ENCODE data around the gene RTN4IP1.
"Not testable (repeated sequence)": the region's sequence is repeated elsewhere in the genome, so short reads cannot be mapped to it uniquely, and the experiment has no call there.

The RTN4IP1 gene

DNA sequence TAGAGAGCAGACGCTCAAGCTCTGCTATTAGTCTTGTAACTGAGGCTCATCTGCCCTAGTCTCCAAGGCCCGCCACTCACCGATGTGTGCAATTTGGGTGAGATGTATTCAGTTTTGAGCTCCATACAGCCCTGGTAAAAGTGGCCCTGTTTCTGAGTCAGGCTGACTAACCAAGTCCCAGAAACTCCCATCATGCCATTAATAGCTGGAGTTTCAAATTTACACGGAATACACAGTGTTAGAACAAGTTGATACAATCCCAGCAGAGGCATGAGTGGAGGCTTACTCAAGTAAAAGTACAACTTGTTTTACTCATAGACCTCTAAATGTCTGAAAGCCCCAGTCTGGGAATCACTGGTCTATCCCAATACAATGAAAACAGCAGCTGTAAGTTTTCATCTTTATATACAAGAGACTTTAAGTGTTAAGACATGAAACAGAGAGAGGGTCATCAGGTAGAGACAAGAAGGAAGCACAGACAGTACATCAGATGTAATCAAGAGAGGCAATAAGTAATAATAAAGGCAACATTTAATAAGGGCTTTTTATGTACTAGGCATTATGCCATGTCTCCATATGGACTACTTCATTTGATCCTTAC lies 42.4 kb downstream of the RTN4IP1 start:
- intact Hi-C loops (cut with micrococcal nuclease) = no loop called here
- peaks cover 6% of the 10 kb centered on the region for H3K4me1 Mint-ChIP-seq (ENCODE audit: low read depth)
- H3K27ac Mint-ChIP-seq = no peak overlapping the region

DNA sequence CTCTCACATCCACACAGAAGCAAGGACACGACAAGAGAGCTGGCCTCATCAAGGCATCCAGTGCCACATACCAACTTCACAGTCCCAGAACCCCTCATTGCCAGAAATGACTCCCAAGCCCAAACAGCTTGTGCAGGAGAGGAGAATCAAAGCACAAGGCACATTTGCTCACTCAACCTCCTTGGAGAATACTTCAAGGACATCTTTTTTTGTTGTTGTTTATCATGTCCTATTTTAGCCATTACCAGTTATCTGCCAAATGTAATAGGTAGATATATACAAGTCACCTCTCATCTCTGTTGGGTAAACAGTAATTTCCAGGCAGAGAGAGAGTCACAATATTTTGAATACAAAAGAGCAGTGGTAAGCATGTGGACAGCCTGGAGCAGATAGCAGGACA lies 47.8 kb downstream of the RTN4IP1 start:
- Mint-ChIP-seq H3K27ac (no peak overlapping the region), H3K4me3 (no peak overlapping the region), H3K9me3 (no peaks in the 10 kb centered on the region), H3K36me3 (ENCODE audit: low read depth) (peaks cover 45% of the 10 kb centered on the region), H3K4me1 (ENCODE audit: low read depth) (no peaks in the 10 kb centered on the region), H3K27me3 (no peaks in the 10 kb centered on the region)
- intact Hi-C loops (cut with micrococcal nuclease) = no loop called here

More for the DNA sequence above, 42.4 kb downstream of the RTN4IP1 start:
- Mint-ChIP-seq H3K27me3 (no peaks in the 10 kb centered on the region), H3K36me3 (ENCODE audit: low read depth) (peaks cover 69% of the 10 kb centered on the region), H3K9me3 (peaks cover 11% of the 10 kb centered on the region), H3K4me3 (no peak overlapping the region)

DNA sequence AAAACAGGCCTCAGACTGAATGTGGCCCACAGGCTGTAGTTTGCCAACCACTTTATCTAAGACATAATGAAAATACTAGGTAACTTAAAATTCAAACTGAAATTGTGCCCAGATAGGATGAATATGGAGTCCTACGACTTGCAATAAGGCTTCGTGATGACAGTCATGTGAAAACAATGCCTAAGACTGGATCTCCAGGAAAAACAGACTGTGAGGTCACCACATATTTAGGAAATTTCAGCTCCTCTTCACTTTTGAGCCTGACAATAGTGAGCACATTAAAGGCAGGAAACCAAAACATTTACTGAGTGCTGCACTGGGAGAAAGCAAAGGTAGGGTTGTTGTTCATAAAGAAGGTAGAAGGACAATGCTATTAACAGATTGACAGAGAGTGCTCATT lies 50.0 kb downstream of the RTN4IP1 start:
- intact Hi-C loops (cut with micrococcal nuclease) = no loop called here
- Mint-ChIP-seq H3K4me3 (no peak overlapping the region), H3K4me1 (ENCODE audit: low read depth) (peaks cover 8% of the 10 kb centered on the region), H3K9me3 (no peaks in the 10 kb centered on the region), H3K27ac (no peak overlapping the region), H3K27me3 (no peaks in the 10 kb centered on the region), H3K36me3 (ENCODE audit: low read depth) (peaks cover 56% of the 10 kb centered on the region)

DNA sequence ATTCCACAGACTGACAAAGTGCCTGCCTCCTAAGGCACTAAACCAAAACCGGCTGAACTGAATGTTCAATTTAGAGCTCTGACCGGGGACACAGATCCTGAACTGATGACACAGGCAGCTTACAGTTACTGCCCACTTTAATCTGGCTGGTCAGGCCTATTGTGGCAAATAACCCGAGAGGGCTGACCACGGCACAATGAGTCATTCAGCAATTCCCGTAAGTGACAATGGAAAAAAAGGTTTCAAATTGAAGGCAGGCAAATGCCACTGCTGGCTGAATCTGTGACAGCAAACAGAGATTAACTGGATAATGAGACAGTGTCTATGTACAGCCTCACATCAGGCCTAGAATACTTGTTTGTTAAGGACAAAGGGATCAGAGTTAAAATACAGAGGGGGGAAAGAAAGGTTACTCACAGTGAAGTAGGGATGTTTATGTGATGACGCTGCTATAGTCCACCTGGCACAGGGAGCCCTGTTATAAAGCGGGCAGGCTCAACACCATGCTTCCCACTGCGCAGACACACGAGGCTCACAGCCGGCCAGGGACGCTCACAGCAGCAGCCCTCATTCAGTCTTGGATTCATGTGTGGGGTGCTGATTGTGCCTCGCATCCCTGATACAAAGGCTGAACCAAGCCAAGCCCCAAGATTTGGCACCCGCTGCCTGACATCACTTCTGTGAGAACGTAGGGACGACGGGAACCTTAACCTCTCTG lies 54.4 kb downstream of the RTN4IP1 start:
- Mint-ChIP-seq H3K27ac (no peak overlapping the region), H3K36me3 (ENCODE audit: low read depth) (peaks cover 46% of the 10 kb centered on the region), H3K4me3 (no peak overlapping the region), H3K9me3 (no peaks in the 10 kb centered on the region), H3K4me1 (ENCODE audit: low read depth) (peaks cover 21% of the 10 kb centered on the region), H3K27me3 (no peaks in the 10 kb centered on the region)
- intact Hi-C loops (cut with micrococcal nuclease) = no loop called here

DNA sequence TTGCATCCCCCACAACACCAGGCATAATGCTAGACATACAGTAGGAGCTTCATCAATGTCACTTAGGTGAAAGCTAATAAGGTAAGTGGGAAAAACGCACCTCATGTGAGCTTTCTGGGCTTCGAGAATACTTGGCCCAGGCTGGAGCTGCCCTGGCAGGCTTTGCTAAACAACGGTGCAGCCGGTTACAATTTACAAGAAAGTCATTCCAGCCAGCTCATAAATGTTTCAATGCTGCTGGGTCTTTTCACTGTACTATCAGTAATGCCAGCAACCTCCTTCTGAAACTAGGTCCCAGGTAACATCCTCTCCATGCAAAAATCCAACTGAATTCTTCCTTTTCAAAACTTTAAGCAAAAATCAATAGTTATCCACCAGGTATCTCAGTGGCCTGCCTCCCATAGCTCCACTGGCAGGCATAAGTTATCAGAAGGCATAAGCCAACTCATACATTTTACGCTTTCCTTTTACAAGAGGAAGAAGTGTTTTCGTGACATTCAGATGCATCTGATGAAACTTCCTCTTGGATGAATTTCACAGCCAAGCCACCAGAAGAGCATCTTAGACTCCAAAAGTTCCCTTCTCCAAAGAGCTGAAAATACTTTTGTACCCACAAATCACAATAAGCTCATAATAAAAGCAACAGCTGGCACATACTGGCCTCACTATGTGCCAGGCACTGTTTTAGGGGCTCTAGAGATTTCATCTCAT lies 56.3 kb downstream of the RTN4IP1 start:
- no peaks in the 10 kb centered on the region for H3K9me3 Mint-ChIP-seq
- intact Hi-C loops (cut with micrococcal nuclease) = no loop called here
- H3K36me3 Mint-ChIP-seq (ENCODE audit: low read depth) = peaks cover 65% of the 10 kb centered on the region
- no peaks in the 10 kb centered on the region for H3K27me3 Mint-ChIP-seq
- peak overlapping the region; percentile 22 for H3K27ac Mint-ChIP-seq
- H3K4me3 Mint-ChIP-seq = no peak overlapping the region
- peaks cover 21% of the 10 kb centered on the region for H3K4me1 Mint-ChIP-seq (ENCODE audit: low read depth)

DNA sequence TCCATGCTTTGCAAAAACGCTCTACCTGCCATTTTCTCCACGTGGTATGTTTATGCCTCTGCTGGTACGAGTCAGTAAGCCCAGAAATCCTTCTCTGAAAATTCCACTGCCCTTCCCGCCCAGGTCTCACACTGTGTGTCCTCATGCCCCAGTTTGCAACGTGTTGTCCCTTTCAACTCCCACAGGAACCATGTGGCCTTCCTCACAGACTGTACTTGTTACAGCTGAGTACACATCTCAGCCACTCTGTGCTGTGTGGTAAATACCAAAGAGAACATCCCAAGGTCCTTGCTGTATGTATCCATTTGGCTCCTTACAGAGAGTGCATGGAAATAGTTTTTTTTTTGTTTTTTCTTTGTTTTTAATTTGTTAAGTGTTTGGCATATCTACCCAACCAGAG lies 56.9 kb downstream of the RTN4IP1 start:
- Mint-ChIP-seq H3K27ac (no peak overlapping the region), H3K27me3 (no peaks in the 10 kb centered on the region), H3K4me1 (ENCODE audit: low read depth) (peaks cover 21% of the 10 kb centered on the region), H3K9me3 (no peaks in the 10 kb centered on the region), H3K4me3 (no peak overlapping the region), H3K36me3 (ENCODE audit: low read depth) (peaks cover 69% of the 10 kb centered on the region)
- intact Hi-C loops (cut with micrococcal nuclease) = no loop called here

DNA sequence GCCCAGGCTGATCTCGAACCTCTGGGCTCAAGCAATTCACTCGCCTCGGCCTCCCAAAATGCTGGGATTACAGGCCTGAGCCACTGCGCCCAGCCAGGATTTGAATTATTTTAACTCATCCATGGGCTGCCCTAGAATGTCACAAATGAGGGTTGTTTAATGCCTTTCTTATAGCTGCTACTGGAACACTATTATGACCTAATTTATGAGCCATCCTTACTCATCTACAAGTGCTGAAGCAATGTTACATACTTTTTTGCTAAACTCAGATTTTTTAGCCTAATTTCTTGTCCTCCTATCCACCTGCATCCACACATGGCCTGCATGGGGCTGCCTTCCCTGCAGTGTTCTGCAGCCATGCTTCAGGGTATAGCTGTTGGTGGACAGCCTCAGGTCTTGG lies 59.9 kb downstream of the RTN4IP1 start:
- no peak overlapping the region for H3K27ac Mint-ChIP-seq
- H3K9me3 Mint-ChIP-seq = no peaks in the 10 kb centered on the region
- intact Hi-C loops (cut with micrococcal nuclease) = loop anchor here (5.0 kb wide), 1 partner anchor 232 kb away; no protein-coding TSS in a partner anchor
- peaks cover 72% of the 10 kb centered on the region for H3K36me3 Mint-ChIP-seq (ENCODE audit: low read depth)
- no peak overlapping the region for H3K4me3 Mint-ChIP-seq
- H3K27me3 Mint-ChIP-seq = no peaks in the 10 kb centered on the region
- H3K4me1 Mint-ChIP-seq (ENCODE audit: low read depth) = peaks cover 25% of the 10 kb centered on the region

DNA sequence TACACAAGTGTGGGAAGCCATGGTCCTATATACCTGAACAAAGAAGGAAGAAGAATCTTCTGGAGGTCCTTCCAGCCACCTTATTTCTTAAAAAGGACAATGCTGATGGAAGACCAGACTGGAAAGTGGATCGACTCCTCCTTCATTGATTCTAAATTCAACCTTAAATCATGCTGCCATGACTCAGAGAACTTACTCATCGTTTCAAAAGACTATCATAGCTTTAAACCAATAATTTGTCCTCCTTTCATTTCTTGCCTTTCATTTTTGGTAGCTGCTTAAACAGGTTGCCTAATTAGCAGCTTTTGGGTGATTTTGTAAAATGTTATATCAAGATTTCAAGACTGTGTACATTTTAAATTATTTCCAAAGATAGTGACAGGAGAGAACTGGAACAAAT lies 60.8 kb downstream of the RTN4IP1 start:
- Mint-ChIP-seq H3K36me3 (ENCODE audit: low read depth) (peaks cover 81% of the 10 kb centered on the region), H3K4me1 (ENCODE audit: low read depth) (peaks cover 24% of the 10 kb centered on the region), H3K4me3 (no peak overlapping the region), H3K9me3 (no peaks in the 10 kb centered on the region), H3K27me3 (no peaks in the 10 kb centered on the region), H3K27ac (no peak overlapping the region)
- intact Hi-C loops (cut with micrococcal nuclease) = loop anchor here (5.0 kb wide), 1 partner anchor 231 kb away; no protein-coding TSS in a partner anchor

DNA sequence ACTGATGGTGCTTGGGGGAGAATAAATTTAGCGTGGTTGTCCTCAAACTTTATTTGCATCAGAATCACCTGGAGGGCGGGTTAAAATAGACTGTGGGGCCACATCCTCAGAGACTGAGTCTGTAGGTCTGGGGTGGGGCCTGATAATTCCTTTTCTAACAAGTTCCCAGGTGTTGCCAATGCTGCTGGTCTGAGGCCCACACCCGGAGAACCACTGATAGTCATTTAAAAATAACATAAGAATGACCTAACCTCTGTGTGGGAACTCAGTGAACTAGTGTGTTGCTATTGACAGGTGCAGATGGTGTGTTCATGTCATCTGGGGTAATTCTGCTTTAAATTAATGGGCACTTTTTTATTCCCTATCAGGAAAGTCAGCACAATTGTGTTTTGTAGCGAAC lies 64.8 kb downstream of the RTN4IP1 start:
- Mint-ChIP-seq H3K9me3 (no peaks in the 10 kb centered on the region), H3K27ac (no peak overlapping the region), H3K27me3 (no peaks in the 10 kb centered on the region), H3K4me1 (ENCODE audit: low read depth) (peaks cover 25% of the 10 kb centered on the region), H3K36me3 (ENCODE audit: low read depth) (peaks cover 90% of the 10 kb centered on the region), H3K4me3 (no peak overlapping the region)
- intact Hi-C loops (cut with micrococcal nuclease) = loop anchor here (2.0 kb wide), 1 partner anchor 414 kb away; no protein-coding TSS in a partner anchor

DNA sequence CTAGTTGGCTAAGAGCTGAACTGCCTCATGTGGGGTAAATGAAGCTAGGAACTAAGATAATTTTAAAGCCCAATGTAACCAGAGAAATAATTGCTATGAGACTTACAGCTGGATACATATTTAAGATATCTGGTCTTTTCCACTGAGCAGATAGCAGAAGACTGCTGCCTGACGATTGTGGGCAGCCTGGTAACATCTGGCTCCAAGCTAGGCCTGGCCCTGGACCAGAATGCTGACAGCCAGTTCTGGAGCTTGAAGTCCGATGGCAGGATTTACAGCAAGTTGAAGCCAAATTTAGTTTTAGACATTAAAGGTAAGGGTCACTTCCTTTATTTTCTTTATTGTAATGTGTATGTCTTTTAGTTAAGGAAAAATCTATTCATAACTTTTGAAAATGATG lies 65.7 kb downstream of the RTN4IP1 start:
- H3K4me3 Mint-ChIP-seq = no peak overlapping the region
- H3K9me3 Mint-ChIP-seq = no peaks in the 10 kb centered on the region
- H3K27ac Mint-ChIP-seq = no peak overlapping the region
- peaks cover 90% of the 10 kb centered on the region for H3K36me3 Mint-ChIP-seq (ENCODE audit: low read depth)
- intact Hi-C loops (cut with micrococcal nuclease) = loop anchor here (2.0 kb wide), 1 partner anchor 415 kb away; no protein-coding TSS in a partner anchor
- H3K27me3 Mint-ChIP-seq = no peaks in the 10 kb centered on the region
- peaks cover 25% of the 10 kb centered on the region for H3K4me1 Mint-ChIP-seq (ENCODE audit: low read depth)

DNA sequence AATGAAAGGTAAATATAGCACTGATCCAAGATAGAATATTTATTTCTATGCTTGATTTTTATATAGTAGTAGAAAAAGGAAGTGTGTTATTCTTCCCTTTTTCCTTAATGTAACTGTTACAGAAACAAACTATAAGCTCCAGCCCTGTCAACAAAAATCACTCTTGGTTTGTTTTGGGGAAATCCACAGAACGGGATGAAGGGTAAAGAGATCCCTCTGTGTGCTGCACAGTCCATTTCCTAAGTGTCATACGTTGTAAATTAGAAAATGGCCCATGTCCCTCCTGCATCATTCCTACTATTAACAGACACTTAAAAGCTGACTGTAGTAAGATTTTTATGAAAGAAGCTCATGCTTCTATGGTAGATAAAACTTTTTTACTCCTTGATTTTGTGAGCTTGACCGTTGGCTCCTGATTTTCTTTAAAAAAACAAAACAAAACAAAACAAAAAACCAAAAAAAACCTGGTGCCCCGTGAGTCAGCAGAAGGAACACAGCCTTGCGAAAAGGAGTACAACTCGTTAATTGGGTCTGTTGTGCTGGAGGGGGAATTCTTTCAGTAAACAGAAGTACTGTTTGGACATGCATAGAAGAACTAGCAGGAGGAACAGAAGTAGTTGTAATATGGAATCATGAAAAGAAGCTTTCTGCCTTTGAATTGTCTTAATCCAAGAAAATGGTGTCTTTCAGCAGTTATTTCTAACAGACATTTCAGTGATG lies 67.5 kb downstream of the RTN4IP1 start:
- peak overlapping the region; percentile 77 for H3K27ac Mint-ChIP-seq
- H3K27me3 Mint-ChIP-seq = no peaks in the 10 kb centered on the region
- H3K9me3 Mint-ChIP-seq = no peaks in the 10 kb centered on the region
- H3K4me3 Mint-ChIP-seq = no peak overlapping the region
- intact Hi-C loops (cut with micrococcal nuclease) = no loop called here
- peaks cover 40% of the 10 kb centered on the region for H3K4me1 Mint-ChIP-seq (ENCODE audit: low read depth)
- H3K36me3 Mint-ChIP-seq (ENCODE audit: low read depth) = peaks cover 93% of the 10 kb centered on the region

DNA sequence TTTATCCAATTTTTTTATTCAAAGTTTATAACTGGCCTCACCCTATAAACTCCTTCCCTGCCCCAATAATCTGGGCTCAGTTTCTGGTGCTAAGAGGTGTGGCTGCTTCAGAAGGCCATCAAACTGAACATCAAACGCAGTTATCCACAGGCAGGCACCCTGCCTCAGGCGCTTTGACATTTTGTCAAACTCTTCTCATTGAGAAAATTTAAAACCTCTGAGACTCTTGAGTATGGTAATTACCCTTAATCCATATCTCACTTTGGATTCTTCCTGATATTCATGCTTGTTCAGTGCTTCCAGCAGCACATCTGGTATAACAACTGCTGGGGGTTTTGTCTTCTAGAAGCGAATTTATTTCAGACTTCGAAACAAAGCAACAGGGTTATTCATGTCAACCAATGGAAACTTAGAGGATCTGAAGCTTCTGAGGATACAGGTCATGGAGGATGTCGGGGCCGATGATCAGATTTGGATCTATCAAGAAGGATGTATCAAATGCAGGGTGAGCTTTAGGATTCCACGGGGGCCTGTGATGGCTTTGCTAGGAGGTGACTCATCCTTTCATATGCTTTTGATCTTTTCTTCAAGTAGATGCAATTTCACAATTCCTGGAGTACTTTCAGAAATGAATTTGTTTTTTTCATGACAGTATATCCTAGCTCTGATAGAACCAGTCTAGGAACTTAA lies 68.2 kb downstream of the RTN4IP1 start:
- Mint-ChIP-seq H3K27ac (peak overlapping the region; percentile 77), H3K36me3 (ENCODE audit: low read depth) (peaks cover 87% of the 10 kb centered on the region), H3K27me3 (no peaks in the 10 kb centered on the region), H3K4me3 (no peak overlapping the region), H3K9me3 (no peaks in the 10 kb centered on the region), H3K4me1 (ENCODE audit: low read depth) (peaks cover 33% of the 10 kb centered on the region)
- intact Hi-C loops (cut with micrococcal nuclease) = no loop called here

DNA sequence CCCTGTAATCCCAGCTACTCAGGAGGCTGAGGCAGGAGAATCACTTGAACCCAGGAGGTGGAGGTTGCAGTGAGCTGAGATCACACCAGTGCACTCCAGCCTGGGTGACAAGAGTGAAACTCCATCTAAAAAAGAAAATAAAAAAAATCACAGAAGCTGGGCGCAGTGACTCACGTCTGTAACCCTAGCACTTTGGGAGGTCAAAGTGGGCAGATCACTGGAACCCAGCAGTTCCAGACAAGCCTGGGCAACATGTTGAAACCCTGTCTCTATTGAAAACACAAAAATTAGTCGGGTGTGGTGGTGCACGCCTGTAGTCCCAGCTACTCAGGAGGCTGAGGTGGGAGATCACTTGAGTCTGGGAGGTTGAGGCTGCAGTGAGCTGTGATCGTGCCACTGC lies 69.6 kb downstream of the RTN4IP1 start:
- H3K4me3 Mint-ChIP-seq; intact Hi-C loops (cut with micrococcal nuclease); H3K9me3 Mint-ChIP-seq; H3K27me3 Mint-ChIP-seq: not testable (repeated sequence)
- H3K36me3 Mint-ChIP-seq (ENCODE audit: low read depth) = peaks cover 86% of the 10 kb centered on the region
- H3K4me1 Mint-ChIP-seq (ENCODE audit: low read depth) = peaks cover 38% of the 10 kb centered on the region
- peak overlapping the region; percentile 53 for H3K27ac Mint-ChIP-seq

Measured in dendritic cell treated with granulocyte-macrophage colony-stimulating factor and Interleukin-4, amounts not matched to agents 40 ng/mL and 50 ng/mL, for 4 days (primary cell).